ENCODE measurements around the gene VPS54.
"Not testable (repeated sequence)": the region's sequence is repeated elsewhere in the genome, so short reads cannot be mapped to it uniquely, and the experiment has no call there.

Gene VPS54

DNA sequence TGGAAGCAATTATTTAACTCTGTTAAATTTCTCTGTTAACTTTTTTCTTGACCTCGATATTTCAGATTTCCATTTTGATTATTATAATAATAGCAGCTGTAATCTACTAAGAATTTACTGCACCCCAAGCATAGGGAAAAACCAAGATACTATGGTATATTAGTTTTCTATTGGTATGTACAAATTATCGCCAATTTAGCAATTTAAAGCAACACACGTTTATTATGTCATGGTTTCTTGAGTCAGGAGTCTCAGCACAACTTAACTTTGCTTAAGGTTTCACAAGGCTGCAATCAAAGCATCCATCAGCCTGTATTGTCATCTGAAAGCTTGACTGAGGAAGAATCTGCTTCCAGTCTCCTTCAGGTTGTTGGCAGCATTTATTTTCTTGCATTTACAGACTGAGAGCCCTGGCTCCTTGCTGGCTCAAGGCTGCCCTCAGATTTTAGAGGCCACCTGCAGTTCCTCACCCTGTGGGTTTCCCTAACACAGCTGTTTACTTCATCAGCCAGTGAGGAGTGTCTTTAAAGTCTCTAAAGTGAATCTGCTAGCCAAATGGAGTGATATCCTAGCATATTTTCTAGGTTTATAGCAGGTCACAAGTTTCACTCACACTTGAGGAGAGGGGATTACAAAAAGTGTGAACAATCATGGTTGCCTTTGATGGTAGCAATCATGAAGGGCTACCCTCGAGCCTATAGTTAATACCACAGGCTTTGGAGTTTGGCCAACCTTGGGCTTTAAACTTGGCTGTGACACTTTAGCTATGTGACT is 4.4 kb upstream of the VPS54 start:
- DNase-seq: no peak

DNA sequence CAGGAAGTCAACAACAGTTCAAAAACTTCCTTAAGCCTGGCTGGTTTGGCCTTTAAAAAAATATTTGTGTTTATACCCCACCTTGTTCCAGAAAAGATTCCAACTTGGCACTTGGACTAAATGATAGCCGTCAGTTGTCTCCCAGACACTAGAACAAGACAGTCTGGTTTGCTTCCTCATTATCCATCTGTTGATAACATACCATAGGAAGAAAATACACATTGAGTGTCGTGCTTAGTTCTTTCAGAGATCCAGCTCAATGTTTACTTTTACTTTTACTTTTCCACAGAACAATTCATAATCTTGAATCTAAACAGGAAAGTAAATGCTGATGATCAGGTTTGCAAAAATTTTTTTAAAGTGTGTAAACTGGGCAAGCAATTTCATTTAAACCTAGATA is 2.4 kb upstream of the VPS54 start:
- no peak for DNase-seq

DNA sequence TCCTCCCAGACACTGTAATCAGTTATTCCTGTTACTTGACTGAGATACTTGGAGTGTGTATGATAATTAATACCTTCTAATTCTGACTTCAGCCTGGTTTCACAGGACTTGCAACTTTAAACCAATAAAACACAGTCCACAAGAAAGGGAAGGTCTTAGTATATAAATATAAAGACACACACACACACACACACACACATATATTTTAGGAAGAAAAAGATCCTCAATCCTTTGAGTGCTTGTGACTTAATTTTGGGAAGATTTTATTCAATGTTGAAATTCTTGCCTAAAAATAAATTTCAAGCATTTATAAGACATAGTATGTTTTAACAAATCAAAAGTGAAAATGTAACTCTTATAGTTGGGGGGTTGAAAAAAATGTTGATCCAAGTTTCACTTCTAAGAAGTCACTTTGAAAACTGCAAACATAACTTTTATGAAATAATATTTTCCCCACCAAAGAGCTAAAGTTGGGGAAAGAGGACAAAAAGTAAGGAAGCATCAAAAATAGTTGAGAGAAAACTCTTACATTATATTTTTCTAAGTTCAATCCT is 824 bp upstream of the VPS54 start:
- DNase-seq: no peak

DNA sequence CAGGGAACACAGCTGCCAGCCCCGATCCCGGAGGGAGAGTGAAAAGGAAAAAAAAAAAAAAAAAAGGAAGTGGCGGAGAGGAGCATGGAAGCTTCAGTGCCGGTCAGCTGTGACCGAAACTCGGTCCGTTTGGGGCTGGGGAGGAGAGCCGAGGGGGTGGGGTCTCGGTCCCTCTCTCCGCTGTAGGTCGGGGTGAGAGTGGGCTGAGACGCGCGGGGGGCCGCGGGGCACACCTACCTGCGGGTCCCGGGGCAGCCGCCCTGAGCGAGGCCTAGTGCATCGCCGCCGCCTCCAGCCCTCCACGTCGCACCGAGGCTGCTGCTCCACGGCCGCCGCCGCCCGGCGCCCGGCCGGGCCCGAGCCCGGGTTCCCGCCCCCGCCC is 536 bp downstream of the VPS54 start:
- DNase-seq: no peak

DNA sequence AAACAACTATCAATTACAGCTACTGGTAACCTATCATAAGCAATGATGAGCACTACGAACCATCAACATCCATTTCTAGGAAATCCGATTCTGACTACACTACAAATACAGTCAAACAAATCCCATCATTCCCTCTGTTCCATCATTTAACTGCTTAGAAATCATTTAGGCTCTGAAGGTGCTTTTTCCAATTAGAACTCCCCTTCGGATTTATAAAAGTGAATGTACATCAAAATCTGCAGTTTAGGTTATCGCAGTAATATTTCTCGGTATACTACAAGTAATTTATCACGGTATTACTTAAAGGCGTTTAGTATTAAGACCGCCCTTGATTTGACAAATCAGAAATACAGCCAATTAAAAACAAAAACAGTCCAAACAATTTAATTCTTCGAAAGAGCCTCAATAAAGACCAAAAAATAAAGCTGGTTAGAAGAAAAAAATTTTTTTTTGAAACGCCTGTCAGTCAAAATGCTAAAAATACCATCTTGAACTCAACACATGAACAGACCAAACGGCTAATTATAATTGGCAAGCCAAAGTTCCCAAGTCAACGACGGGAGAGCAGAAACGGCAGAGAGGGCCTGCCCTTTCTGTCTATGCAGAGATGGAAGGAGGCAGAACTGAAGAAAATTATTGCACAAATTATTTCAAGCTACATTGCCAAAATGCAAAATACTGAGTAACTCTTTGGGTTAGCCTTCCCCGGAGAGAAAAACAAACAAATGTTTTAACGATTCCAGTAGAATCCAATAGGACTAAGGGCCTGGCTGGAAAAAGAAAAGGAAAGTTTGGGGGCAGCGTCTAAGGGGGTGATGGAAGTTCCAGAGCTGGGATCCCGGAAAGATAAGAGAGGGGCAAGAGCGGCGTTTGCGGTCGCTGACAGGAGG is 1.2 kb downstream of the VPS54 start:
- DNase-seq: peak; percentile 50

DNA sequence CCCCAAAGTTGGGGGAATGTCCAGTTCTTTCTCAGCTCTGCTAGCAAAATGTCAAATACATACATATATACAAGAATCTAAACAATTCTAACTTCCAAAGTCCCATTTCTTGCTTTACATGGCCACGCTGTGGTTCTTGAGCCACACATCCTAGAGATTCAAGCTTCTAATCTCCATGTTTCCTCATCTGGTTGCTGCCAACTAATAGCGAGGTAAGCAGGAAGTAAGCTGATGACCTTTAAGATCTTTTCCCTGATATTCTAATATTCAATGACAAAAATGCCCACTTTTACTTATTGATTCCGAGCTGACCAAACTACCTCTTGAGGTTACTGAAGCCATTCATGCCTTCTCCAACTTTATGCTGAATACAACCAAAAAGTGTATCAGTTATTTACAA is 3.3 kb downstream of the VPS54 start:
- DNase-seq: no peak

DNA sequence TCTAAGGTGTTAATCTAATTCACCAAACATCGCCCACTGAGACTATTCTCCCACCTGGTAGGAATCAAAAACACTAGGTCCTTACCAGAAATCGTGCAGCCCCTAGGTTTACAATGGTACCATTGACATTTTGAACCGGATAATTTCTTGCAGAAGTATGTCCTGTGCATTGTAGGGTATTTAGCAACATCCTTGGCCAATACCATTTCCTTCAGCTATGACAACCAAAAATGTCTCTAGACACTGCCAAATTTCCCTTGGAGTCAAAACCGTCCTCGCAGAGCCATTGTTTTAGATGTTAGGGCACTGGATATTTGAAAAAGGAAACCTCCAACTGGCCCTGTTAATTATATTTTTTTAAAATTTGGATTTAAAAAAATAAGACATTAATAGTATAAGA is 3.8 kb downstream of the VPS54 start:
- no peak for DNase-seq

DNA sequence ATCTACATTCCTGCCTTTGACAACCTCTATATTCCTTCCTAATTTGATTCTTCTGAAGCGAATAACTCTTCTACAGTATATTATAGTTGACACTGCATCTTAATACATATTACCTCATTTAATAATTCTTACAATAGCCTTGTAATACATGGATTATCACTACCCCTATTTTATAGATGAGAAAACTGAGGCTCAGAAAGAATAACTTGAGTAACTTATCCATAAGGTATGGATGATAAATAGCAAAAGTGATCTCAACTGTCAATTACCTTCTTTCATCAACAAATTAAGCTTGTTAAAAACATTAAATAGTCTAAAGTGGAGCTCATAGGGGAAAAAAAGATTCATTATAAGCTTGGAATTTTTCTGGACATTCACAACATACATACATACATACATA is 4.6 kb downstream of the VPS54 start:
- DNase-seq: no peak

DNA sequence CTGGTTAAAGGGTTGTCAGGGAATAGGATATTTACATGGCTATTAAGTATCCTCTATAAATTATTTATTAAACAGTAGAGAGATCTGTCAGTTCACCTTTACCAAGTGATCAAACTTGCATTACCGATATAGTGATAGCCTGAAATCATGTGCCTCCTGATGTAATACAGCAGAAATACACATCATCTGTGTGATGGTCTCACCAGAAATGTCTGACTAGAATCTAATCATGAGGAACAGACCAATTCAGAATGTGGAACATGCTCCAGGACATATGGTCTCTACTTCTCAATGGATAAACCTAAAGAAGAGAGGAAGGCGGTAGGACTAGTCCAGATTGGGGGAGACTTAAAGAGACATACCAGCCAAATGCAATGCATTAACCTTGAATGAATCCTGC is 6.2 kb downstream of the VPS54 start:
- no peak for DNase-seq

DNA sequence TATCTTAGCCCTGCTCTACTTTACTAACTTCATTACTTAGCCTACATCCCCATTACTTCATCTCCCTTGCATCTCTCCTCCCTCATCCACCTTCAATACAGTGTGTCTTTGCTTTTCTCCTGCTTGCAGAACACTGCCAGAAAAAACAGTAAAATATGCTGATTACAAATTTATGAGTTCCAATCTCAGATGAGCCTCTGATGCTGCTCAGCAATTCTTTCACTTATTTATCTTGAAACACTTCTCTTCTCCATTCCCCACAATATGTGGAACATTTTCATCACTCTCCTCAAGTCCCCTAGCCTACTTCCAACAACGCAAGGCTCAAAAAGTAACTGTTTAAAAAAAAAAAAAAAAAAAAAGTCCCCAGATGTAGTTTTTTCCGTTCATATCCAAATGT is 7.1 kb downstream of the VPS54 start:
- no peak for DNase-seq

DNA sequence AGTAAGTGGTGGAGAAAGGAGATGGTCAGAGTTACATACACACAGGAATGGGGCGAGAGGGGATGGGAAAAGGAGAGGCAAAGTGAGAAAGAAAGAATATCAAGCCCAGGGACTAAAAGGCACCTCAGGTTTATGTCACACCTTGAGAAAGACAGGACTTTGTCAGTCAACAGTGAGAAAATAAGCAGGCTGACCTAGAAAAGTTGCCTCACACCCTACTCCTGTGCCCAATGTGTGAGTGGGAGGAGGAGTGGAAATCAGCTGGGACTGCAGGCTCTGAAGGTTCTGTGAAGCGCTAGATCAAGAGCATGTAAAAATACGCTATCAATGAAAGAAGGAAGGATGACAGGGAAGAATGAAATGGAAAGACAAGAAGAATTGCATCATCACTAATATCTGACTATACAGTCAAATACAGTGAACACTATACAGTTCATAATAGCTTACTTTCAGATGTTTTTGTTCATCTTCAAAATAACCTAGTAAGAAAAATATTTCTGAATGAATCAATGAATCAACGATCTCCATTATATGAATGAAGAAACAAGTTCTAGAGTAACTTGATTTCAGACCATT is 10.7 kb downstream of the VPS54 start:
- no peak for DNase-seq

DNA sequence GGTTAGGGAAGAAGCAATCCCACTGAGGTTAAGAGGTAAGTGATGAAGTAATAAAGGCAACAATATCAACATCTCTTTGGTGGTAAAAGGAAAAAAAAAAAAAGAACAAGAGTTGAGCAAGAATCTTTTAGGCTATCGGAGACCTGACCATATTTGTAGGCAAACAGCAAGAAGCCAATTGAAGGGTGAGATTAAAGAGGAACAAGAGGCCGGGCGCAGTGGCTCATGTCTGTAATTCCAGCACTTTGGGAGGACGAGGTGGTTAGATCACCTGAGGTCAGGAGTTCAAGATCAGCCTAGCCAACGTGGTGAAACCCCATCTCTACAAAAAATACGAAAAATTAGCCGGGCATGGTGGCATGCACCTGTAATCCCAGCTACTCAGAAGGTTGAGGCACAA is 11.3 kb downstream of the VPS54 start:
- no peak for DNase-seq

DNA sequence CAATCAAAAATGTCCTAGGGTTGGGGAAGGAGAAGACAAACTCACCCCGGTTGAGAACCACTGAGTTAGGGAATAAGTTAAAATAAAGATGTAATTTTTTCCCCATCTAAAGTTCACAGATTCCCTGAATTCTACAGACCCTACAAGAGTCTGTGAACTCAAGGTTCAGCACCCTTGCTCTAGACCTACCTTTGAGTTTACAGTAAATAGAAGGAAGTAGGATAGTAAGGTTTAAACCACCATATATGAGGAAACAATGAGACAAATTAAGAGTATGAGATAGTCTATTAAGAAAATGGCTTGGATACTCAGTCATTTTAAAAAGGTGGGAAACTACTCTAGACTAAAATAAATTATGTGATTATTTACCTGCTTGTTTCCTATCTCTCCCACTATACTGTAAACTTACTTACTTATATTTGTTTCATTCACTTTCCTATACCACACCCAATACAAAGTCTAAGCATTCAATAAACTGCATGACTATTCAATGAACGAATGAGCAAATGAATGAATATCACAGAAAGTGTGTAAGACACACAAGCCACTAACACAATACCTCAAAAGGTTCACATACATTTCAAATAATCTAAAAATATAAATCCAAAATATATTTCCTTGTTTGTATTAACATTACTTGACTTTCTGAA is 13.4 kb downstream of the VPS54 start:
- no peak for DNase-seq

DNA sequence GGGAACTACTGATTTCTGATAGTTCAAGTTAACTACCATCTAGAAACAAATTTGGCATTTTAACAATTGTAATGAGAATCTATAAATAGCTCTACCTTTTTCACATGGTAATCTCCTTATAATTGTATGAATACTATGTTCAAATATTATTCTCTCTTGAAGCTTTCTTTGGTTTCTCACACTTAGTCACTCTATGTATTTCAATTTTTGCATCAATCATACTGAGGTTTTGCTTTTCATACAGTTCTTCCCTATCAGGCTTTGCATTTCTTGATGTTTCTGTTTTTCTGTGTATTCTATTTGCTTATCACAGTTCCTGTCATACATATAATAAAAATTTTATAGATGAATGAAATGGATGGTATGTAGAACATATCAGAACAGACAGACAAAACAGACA is 16.0 kb downstream of the VPS54 start:
- DNase-seq: no peak

DNA sequence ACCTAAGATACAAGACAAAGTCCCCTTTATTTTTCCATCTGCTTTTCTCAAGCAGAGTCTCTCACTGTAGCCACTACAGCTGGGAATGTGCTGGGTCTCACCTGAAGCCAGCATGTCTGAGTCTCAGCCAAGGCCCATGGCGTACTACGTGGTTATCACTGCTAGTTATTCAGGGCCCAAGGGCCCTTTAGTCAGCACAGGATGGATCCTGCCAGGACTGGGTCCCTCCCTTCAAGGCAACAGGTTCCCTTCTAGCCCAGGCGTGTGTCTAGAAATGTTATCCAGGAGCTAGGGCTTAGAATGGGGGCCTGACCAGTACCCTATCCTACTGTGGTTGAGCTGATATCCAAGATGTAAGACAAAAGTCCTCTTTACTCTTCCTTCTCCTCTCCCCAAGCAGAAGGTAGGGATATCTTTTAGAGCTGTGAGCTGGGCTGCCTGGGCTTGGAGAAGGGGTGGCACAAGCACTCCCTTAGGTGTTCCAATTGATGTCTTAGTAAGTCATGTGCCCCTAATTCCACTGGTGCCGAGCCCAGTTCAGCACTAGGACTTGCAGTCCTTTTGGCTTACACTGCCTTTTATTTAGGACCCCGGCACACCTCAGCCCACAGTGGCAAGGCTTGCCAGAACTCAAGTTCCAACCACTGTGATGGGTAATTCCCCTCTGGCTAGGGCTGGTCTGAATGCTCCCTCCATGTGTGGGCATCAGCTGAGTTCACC is 17.7 kb downstream of the VPS54 start:
- no peak for DNase-seq

DNA sequence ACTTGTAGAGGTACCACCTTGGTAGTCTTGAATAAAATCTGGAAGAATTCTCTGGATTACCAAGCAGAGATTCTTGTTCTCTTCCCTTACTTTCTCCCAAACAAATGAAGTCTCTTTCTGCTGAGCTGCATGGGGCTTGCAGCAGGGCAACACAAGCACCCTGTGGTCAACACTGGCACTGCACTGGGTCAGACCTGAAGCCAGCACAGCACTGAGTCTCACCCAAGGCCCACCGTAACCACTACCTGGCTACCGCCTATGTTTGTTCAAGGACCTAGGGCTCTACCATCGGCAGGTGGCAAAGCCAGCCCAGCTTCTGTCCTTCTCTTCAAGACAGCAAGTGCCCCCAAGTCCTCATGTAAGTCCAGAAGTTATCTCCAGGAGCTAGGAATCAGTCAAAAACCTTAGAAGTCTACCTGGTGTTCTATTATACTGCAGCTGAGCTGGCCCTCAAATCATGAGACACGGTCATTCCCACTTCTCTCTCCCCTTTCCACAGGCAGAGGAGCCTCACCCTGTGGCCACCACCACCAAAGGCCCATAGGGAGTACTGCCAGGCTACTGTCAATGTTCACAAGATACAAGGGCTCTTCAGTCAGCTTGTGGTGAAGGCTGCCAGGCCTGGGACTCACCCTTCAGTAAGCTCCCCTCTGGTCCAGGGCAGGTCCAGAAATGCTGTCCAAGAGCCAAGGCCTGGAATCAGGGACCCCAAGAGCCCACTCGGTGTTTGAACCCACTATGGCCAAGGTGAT is 18.4 kb downstream of the VPS54 start:
- no peak for DNase-seq

DNA sequence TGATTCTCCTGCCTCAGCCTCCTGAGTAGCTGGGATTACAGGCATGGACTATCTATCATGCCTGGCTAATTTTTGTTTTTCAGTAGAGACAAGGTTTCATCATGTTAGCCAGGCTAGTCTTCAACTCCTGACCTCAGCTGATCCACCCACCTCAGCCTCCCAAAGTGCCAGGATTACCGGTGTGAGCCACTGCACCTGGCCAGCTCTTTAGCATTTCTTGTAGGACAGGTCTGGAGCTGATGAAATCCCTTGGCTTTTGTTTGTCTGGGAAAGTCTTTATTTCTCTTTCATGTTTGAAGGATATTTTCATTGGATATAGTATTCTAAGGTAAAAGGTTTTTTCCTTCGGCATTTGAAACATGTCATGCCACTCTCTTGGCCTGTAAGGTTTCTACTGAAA is 20.2 kb downstream of the VPS54 start:
- DNase-seq: no peak

DNA sequence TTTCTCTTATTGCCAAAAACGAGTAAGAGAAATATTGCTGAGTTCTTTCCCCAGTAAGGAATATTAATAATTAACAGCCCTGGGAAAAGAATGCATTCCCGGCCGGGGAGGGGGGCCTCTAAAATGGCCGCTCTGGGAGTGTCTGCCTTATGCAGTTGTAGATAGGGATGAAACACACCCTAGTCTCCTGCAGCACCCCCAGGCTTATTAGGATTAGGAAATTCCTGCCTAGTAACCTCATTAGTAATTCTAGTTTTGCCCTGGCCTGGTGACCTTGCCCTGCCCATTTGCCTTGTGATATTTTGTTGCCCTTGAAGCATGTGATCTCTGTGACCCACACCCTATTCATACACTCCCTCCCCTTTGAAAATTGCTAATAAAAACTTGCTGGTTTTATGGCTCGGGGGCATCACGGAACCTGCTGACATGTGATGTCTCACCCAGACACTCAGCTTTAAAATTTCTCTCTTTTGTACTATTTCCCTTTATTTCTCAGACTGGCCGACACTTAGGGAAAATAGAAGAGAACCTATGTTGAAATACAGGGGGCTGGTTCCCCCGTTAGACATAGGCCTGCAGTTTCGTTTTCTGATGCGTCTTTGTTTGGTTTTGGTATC is 22.5 kb downstream of the VPS54 start:
- DNase-seq: not testable (repeated sequence)

DNA sequence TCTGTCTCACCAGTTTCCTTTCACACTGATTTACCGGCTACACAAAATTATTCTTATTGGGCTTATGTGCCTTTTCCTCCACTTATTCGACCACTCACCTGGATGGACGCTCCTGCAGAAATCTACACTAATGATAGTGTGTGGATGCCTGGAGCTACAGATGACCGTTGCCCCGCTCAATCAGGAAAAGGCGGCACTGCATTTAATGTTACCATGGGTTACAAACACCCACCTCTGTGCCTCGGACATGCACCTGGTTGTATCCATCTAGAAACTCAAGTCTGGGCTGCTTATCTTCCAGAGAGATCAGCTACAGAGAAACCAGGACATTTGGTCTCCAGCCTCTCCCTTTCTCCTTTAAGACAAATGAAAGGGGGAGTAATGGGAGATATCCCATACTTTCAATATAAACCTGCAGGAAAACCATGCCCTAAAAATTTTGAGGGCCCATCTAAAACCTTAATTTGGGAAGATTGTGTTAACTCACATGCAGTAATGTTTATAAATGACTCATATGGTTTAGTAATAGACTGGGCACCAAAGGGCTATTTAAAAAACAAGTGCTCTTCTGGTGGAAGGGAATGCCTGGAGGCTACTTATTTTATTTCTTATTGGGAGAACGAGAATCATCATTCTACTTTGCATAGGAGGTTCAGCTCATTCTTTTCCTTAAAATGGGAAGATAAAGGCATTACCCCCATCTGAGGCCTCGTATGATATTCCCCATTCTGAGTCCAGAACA is 24.7 kb downstream of the VPS54 start:
- DNase-seq: not testable (repeated sequence)

DNA sequence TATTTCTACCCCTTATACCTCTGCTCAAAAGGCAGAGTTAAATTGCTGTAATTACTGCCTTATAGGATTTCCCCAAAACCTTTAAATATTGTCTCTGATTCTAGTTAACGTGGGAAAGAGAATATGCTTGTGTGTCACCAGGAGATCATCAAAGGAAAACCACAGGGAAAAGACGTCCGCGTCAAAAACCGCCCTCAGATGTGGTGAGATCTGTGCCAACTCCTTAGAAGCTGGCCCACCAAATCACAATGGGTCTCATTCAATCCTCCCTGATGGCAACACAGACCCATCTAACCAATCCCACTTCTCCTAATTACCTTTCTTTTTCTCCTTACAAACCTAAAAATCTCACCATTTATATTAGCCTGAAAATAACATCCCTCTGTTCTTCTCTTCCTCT is 25.4 kb downstream of the VPS54 start:
- DNase-seq: no peak
